Activated CD4-positive, CD25-positive, alpha-beta regulatory T cell (primary cell): ENCODE data around the gene CRYBG1.

ENCODE experiments used
- DNase-seq, 4 experiments: peaks; one replicate each; lab custom pipeline; 2025; lab: John Stamatoyannopoulos, UW

The CRYBG1 gene

DNA sequence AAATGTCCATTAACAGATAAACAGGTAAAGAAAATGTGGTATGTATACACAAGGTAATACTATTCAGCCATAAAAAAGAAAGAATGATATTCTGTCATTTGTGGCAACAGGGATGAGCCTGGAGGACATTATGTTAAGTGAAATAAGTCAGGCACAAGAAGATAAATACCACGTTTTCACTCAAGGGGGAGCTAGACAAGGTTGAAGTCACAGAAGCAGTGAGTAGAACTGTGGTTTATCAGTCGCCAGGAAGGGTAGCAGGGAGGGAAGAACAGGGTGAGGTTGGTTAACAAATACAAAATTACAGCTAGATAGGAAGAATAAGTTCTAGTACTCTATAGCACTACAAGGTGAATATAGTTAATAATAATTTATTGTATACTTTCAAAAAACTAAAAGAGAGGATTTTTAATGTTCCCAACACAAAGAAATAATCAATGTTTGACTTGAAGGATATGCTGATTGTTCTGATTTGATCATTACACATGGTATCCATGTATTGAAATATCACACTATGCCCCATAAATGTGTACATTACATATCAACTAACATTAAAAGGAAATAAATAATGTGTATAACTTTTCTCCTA lies 247.7 kb downstream of the CRYBG1 start:
- no peak for DNase-seq

DNA sequence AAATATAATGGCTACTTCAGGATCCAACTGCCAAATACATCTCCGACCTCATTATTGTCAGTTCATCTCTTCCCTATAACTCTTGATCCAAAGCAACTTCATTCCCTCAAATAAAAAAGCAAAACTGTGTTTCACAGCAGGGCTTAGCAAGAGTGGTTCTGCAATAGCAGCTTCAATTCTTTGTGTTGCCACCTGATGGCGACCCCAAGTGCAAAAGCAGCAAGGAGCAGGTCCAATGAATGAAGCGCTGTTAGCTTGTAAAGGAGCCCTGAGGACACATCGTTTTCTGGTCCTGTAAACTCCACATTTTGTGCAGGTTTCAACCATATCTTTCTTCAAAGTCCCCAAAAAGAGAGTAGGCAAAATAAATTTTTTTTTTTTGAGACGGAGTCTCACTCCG lies 249.2 kb downstream of the CRYBG1 start:
- DNase-seq: no peak

DNA sequence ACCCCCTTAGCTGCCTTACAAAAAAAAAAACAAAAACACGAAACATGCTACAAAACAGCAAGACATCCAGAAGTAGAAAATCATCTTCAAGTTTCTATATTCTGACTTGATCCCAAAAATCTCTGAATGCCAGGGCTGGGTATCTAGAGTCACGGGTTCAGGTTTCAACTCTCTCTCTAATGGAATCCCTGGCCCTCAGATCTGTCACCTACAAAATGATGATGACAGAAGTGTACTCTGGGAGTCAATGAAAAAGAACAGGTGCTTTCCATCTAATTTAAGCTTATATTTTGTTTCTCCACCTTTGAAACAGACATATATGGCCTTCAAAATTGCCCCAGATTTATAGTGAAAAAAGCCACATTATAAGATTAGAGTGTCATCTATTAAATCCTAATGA lies 250.5 kb downstream of the CRYBG1 start:
- DNase-seq: no peak

DNA sequence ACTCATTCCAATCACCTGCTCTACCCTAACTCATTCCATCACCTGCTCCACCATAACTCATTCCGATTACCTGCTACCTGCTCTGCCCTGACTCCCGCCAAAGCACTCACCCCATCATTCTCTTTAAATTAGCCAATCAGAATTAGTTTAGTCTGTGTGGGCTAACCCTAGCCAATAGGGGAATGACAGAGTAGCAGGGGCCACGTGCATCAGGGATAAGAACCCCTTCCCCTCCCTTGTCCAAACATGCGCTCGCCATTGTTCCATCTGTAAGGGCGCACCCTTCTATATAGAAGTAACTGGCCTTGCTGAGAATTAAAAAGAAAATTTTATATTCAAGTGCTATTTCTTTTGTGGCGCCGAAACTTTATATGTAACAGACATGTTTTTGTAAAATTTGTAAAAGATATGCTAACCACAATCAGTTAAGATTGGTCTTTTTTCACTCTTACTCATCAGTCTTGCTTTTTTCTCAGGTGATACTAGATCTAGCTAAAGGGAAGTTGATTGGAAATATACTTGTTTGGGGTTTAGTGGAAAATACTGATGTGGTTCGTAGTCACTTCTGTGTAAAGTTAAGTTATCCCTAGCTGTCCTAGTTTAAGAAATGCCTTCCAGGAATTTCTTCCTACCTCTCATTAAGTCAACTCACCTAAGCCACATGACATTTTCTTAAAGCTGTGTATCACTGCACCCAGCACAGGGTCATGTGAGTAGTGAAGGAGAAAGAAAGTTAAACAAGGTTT lies 252.3 kb downstream of the CRYBG1 start:
- no peak for DNase-seq

DNA sequence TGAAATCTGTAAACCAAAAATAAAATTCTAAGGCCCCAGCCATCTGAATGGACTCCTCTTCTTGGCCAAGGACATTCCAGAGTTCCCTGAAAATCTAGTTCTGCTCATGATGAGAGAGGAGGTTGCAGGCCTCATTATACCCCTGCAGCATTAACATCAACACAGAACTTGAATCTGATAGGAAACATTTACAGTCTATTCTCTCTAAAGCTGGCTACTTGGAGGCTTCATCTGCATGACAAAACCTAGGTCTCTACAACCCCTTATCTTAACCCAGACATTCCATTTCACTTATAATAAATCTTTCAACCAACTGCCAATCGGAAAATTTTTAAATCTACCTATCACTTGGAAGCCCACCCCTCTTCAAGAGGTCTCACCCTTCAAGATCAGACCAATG lies 253.1 kb downstream of the CRYBG1 start:
- no peak for DNase-seq

DNA sequence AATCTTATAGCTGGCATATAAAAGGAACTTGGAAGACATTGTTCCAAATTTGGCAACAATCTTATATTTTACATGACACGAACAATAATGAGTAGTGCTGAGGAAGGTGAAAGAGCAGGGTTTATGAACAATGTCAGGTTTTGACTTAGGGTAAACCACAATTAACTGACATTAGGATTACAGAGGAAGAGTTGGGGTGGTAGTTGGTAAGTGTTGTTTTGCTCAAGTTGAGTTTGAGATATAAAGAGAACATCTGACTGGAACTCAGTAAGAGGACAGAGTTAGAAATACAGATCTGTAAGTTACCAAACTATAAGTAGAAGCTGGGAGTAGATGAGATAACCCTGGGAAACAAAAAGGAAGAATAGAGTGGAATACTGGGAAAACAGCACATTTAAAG lies 253.6 kb downstream of the CRYBG1 start:
- no peak for DNase-seq

DNA sequence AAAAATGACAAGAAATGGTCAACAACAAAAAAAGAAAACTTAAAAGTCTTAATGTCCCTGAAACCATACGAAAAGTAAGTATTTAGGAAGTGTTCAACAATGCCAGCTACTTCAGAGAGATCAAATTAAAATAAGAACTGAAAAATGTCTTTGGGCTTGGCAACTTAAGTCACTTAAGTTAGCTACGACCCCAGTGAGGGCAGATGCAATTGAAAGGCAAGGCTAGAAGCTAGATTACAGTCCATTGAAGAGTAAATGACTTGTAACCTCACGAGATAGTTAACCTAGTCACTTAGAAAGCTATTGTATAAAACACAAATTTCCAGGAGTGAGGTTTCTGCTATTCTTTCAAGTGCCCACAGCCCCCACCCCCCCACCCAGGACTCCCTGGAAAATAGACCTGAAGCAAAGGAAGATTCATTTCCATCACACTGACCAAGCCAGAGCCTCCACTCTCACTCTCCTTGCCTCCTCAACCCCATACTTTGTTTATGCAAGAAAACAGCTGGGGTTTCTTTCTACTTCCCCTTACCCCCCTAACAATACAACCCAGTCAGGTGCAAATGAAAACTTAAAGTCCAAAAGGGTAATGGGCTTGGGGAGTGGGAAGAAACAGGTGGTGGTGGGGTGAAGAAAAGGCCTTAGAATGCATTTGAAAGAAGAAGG lies 254.2 kb downstream of the CRYBG1 start:
- no peak for DNase-seq

DNA sequence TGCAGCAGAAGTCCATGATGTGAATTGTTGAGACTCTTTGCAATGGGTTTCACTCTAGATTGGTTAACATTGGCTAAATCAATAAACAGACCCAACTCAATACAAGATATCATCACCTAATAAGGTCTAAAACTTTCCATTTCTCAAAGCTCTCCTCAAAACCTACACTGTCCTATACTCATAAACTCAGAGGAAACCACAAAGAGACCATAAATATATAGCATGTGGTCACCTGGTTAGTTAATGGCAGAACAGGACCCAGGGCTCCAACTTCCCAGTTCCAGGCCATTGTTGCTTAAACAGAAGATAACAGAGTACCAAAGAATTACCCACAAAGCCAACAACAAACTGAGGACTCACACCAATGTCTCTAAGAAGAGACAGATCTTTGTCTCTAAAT lies 256.8 kb downstream of the CRYBG1 start:
- DNase-seq: no peak

DNA sequence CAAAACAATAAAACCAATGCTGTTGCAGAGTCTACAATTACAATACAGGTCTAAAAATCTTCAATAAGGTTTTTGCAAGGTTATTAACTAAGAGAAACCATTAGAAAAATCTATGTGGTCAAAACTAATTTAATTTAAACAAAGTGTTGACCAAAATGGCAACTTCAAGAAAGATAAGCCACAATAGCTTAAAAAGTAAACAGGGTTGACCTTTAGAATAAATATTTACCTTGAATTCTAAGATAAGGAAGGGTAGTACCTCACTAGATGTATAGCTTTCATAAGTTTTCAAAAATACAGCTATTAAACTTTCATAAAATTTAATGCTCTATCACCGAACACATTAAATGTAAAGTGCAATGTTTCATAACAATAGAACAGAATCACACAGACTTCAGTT lies 257.3 kb downstream of the CRYBG1 start:
- DNase-seq: no peak

DNA sequence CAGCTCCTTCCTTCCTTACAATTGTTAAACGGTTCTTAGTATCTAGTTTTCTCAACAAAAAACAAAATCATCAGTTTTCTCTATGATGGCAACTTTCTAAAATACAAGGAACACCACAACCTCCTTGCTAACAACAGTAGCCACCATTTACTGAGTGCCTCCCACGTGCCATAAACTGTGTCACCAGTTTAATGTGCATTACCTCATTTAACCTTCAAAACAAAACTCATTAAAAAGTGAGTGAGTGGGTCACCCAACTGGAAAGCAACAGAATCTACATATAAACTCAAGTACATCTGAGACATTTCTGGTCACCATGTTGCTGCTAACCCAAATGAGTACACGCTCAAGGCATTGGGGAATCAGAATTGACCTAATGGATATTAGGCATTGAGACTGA lies 257.8 kb downstream of the CRYBG1 start:
- no peak for DNase-seq

DNA sequence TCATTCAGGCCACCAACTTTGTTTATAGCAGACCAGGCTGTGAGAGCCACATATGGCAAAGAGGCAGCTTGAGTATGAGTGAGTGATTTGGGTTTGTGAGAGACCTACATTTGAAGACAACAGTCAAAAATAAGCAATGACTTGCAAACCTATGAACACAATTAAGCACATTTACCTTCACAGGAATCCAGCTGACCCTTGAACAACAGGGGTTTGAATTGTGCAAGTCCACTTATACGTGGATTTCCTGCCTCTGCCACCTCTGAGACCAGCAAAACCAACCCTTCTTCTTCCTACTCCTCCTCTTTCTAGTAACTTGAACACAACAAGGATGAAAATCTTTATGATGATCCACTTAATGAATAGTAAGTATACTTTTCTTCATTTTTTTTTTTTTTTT lies 258.7 kb downstream of the CRYBG1 start:
- DNase-seq: no peak

DNA sequence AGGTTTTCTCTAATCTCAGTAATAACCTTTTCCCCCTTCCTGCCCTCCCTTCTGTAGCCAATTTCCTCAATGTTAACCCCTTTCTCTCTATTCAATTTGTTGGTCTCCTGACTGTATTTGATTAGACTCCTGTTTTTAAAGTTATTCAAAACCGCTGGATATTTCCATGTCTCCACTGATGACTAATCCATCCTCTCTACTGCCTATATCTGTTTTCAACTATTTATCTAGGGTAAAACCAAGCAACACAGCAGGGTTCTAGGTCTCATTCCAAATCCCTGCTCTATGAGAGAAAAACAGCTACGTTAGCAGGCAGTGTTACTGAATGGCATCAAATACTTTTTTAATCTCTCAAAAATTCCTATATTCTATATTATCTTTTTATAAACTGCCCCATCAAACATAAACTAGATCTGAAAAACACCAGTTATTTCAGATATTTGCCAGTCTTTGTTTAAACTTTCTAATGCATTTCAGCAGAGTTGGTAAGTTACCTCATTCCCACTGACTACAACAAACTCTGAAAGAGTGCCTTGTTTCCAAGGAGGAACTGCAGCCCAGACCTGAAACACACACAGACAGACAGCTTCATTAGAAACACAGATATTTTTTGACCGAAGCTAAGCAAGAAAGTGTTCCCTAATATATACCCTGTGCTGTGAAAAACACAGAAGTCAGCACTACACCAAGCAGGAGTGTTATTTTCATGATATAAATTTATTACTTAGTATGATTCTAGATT lies 260.6 kb downstream of the CRYBG1 start:
- no peak for DNase-seq
